Stimulated activated CD4-positive, alpha-beta T cell treated with anti-CD3 and anti-CD28 coated beads, Interleukin-4, amount 100 ng/mL, for 48 hours (primary cell): Measurements from ENCODE around the gene TUB.

Experiments used
- DNase-seq, 2 donors: peaks; one replicate each; pipeline ENCODE4 v3.0.0-alpha.2; 2020; ENCODE audit warnings: low read depth in 2 of 2

TUB gene

GRCh38 chr11:8067929-8068575 is 13.0 kb upstream of the TUB start:
- DNase-seq: no peak

- DNase-seq: no peak
These were observed 12.3 kb upstream of the TUB start for GRCh38 chr11:8068605-8069221.

- DNase-seq: no peak
These were observed 11.2 kb upstream of the TUB start for GRCh38 chr11:8069771-8070170.

- DNase-seq: no peak
These were observed 10.4 kb upstream of the TUB start for GRCh38 chr11:8070417-8071115.

- DNase-seq: no peak
These were observed 9.1 kb upstream of the TUB start for GRCh38 chr11:8071616-8072581.

GRCh38 chr11:8075119-8075726 is 5.8 kb upstream of the TUB start:
- DNase-seq: no peak

- DNase-seq: no peak
These were observed 1.8 kb upstream of the TUB start for GRCh38 chr11:8079111-8079675.

GRCh38 chr11:8080069-8080670 is 841 bp upstream of the TUB start:
- DNase-seq: no peak

GRCh38 chr11:8081591-8082250 is 710 bp downstream of the TUB start:
- DNase-seq: no peak

GRCh38 chr11:8082391-8083087 is 1.5 kb downstream of the TUB start:
- no peak for DNase-seq

- DNase-seq: no peak
These were observed 2.0 kb downstream of the TUB start for GRCh38 chr11:8083088-8083395.

- DNase-seq: no peak
These were observed 2.9 kb downstream of the TUB start for GRCh38 chr11:8083871-8084281.

- no peak for DNase-seq
These were observed 3.3 kb downstream of the TUB start for GRCh38 chr11:8084352-8084751.

GRCh38 chr11:8085011-8085645 is 4.1 kb downstream of the TUB start:
- no peak for DNase-seq

GRCh38 chr11:8086001-8086479 is 5.0 kb downstream of the TUB start:
- no peak for DNase-seq

GRCh38 chr11:8086571-8086970 is 5.6 kb downstream of the TUB start:
- no peak for DNase-seq

GRCh38 chr11:8087185-8087584 is 6.2 kb downstream of the TUB start:
- no peak for DNase-seq

GRCh38 chr11:8087756-8088155 is 6.7 kb downstream of the TUB start:
- DNase-seq: no peak

- no peak for DNase-seq
These were observed 8.9 kb downstream of the TUB start for GRCh38 chr11:8089791-8090510.
